ENCODE data around the gene DSEL. TPM values are rescaled to one million over a fixed set of nuclear protein-coding genes. Genes with fewer than 3 reads are reported as not detected.

Gene DSEL
- total RNA-seq = under 1 TPM; 0.10 TPM

DNA sequence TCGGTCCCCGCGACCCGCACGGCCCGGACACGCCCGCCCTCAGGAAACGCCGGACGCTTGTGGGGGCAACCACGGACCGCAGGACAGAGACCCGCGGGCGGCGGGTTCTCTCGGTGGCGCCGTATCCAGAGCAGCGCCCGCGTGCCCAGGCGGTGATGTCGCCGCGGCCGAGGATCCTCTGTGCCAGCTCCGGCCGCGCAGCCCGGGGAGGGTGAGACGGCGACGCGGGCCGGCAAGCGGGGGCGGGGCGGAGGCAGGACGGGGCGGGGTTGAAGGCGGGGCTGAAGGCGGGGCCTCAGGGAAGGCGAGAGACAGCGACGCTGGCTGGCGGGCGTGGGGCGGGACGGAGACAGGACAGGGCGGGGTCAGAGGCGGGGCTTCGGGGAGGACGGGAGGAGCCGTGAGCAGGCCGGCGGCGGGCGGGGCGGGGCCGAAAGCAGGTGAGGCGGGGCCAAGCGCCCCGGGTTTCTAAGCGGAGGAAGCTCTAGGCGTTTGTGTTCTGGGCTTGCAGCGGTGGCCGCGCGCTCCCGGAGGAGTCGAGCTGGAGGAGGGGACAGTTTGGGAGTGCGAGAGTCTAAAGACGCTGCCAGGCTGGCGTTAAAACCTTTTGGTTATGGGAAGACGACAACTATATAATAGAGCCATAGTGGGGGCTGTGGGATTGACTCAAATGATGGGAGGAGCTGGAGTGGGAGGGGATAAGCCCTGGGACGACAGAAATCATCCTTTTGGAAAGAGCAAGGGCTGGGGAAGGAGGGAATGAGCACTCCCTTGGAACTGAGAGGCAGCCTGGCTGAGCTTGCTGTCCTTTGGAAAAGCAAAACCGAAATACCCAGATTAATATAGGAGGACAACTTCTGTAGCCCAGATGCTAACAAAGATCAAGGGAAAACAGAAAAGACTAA is at the start of gene DSEL:
Gene DSEL, minus strand, starts transcription at position 182 of the 905 bp plus-strand sequence. CDS start 2,112 bp downstream, outside the sequence.
- Mint-ChIP-seq H3K36me3 (ENCODE audit: low read depth) (no peaks in the 10 kb centered on the region), H3K9me3 (no peaks in the 10 kb centered on the region), H3K27me3 (peaks cover 50% of the 10 kb centered on the region), H3K4me3 (peak within 1 kb of the TSS; percentile 83), H3K4me1 (peaks cover 15% of the 10 kb centered on the region), H3K27ac (peak within 1 kb of the TSS; percentile 46)
- ChIA-PET POLR2A (interaction anchor here (0.6 kb wide), 1 partner anchor 402 kb away, joined by 3 read pairs; no protein-coding TSS in a partner anchor), CTCF (interaction anchor here (0.9 to 1.8 kb wide), 3 partner anchors 11 to 1220 kb away, joined by 3 to 4 read pairs (median 3); no protein-coding TSS in a partner anchor)
- peak; percentile 95 for DNase-seq

- Mint-ChIP-seq H3K4me3 (no peak overlapping the region), H3K27ac (no peak overlapping the region), H3K4me1 (no peaks in the 10 kb centered on the region), H3K36me3 (ENCODE audit: low read depth) (no peaks in the 10 kb centered on the region), H3K27me3 (no peaks in the 10 kb centered on the region), H3K9me3 (no peaks in the 10 kb centered on the region)
- ChIA-PET CTCF (no interaction called here), POLR2A (no interaction called here)
- no peak for DNase-seq
Measured at GRCh38 chr18:67553437-67553836, 36.9 kb upstream of the DSEL start.

- no peak for DNase-seq
- ChIA-PET CTCF (no interaction called here), POLR2A (no interaction called here)
- Mint-ChIP-seq H3K27me3 (no peaks in the 10 kb centered on the region), H3K36me3 (ENCODE audit: low read depth) (no peaks in the 10 kb centered on the region), H3K4me3 (no peak overlapping the region), H3K9me3 (no peaks in the 10 kb centered on the region), H3K27ac (no peak overlapping the region), H3K4me1 (no peaks in the 10 kb centered on the region)
Measured at GRCh38 chr18:67550872-67551520, 34.5 kb upstream of the DSEL start.

DNA sequence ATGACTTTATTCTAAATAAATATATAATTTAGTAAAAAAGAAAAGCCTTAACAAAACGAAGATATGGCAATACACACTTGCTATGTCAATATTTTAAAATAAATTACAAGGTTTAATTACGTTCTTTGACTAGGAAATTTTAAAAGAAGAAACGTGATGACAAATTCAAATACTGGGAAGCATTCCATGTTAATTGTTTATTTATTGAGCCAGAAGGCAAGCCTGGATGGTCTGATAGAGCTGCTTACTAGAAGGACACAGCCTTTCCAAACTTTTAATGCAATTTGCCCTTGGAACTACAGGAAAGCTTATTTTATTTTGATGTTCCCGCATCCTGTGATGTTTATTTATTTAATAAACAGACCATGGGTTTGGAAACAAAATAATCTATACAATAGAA is 33.4 kb upstream of the DSEL start:
- no peak for DNase-seq
- Mint-ChIP-seq H3K27me3 (no peaks in the 10 kb centered on the region), H3K9me3 (no peaks in the 10 kb centered on the region), H3K36me3 (ENCODE audit: low read depth) (no peaks in the 10 kb centered on the region), H3K4me3 (no peak overlapping the region), H3K27ac (no peak overlapping the region), H3K4me1 (no peaks in the 10 kb centered on the region)
- POLR2A ChIA-PET = no interaction called here
- CTCF ChIA-PET = no interaction called here

- no peaks in the 10 kb centered on the region for H3K9me3 Mint-ChIP-seq
- DNase-seq = no peak
- H3K4me3 Mint-ChIP-seq = no peak overlapping the region
- H3K4me1 Mint-ChIP-seq = no peaks in the 10 kb centered on the region
- no peaks in the 10 kb centered on the region for H3K27me3 Mint-ChIP-seq
- POLR2A ChIA-PET = no interaction called here
- CTCF ChIA-PET = no interaction called here
- no peaks in the 10 kb centered on the region for H3K36me3 Mint-ChIP-seq (ENCODE audit: low read depth)
- H3K27ac Mint-ChIP-seq = no peak overlapping the region
Measured at GRCh38 chr18:67545681-67546080, 29.2 kb upstream of the DSEL start.

GRCh38 chr18:67540559-67540958 is 24.0 kb upstream of the DSEL start:
- Mint-ChIP-seq H3K4me1 (no peaks in the 10 kb centered on the region), H3K36me3 (ENCODE audit: low read depth) (no peaks in the 10 kb centered on the region), H3K27me3 (no peaks in the 10 kb centered on the region), H3K27ac (no peak overlapping the region), H3K9me3 (no peaks in the 10 kb centered on the region), H3K4me3 (no peak overlapping the region)
- ChIA-PET CTCF (no interaction called here), POLR2A (no interaction called here)
- DNase-seq = no peak

DNA sequence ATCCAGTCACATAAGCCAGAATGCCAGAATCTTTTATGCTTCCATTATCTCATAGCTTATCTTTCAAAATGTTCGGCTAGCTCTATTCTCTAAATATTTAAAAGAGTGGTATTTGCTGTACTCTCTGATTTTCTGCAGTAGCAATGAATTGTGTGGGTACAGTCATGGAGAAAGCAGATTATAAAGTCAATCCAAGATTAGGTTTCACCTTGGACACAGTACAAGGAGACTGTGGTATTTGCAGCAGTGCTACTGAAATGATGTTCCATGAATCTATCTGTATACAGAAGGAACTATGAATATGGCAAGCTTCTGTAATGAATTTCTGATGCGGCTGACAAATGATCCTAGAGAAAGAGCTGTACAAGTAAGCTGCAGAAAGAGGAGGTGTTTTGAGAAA is 15.4 kb upstream of the DSEL start:
- Mint-ChIP-seq H3K4me1 (no peaks in the 10 kb centered on the region), H3K4me3 (no peak overlapping the region), H3K27ac (no peak overlapping the region), H3K9me3 (no peaks in the 10 kb centered on the region), H3K36me3 (ENCODE audit: low read depth) (no peaks in the 10 kb centered on the region), H3K27me3 (peaks cover 2% of the 10 kb centered on the region)
- CTCF ChIA-PET = interaction anchor here (1.2 kb wide), 1 partner anchor 15 kb away, joined by 3 read pairs; no protein-coding TSS in a partner anchor
- POLR2A ChIA-PET = no interaction called here
- DNase-seq = no peak

GRCh38 chr18:67525328-67526099 is 9.0 kb upstream of the DSEL start:
- Mint-ChIP-seq H3K27me3 (peaks cover 10% of the 10 kb centered on the region), H3K4me1 (no peaks in the 10 kb centered on the region), H3K36me3 (ENCODE audit: low read depth) (no peaks in the 10 kb centered on the region), H3K4me3 (no peak overlapping the region), H3K9me3 (no peaks in the 10 kb centered on the region), H3K27ac (no peak overlapping the region)
- CTCF ChIA-PET = interaction anchor here (1.2 kb wide), 1 partner anchor 12 kb away, joined by 4 read pairs; no protein-coding TSS in a partner anchor
- no peak for DNase-seq
- POLR2A ChIA-PET = no interaction called here

DNA sequence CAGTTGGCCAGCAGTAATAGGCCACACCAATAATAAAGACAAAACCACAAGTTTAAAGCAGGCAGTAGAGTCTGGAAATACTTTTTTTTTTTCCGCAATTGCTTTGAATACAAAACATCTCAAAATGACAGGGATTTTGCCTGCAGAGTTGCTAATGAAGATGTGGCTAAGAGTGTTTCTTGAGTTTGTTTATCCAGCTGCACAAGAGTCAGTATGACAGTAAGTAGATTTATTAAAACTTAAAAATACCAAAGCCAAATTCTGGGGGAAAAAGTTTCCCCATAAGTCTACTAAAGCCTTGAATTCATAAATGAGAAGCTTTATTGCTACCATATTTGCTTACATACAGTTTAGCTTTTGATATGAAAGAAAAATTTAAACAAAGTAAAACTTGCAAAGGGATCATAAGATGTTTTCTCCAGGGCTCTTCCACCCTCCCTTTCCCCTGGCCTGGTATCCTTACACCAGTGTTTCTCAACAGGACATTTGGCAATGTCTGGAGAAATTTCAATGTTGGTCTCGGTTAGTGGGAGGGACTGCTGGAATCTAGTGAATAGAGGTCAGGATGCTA is 3.9 kb upstream of the DSEL start:
- Mint-ChIP-seq H3K4me1 (peaks cover 12% of the 10 kb centered on the region), H3K27me3 (peaks cover 44% of the 10 kb centered on the region), H3K4me3 (no peak overlapping the region), H3K36me3 (ENCODE audit: low read depth) (no peaks in the 10 kb centered on the region), H3K9me3 (no peaks in the 10 kb centered on the region), H3K27ac (no peak overlapping the region)
- DNase-seq = no peak
- ChIA-PET CTCF (no interaction called here), POLR2A (no interaction called here)

- peaks cover 15% of the 10 kb centered on the region for H3K4me1 Mint-ChIP-seq
- H3K27me3 Mint-ChIP-seq = peaks cover 51% of the 10 kb centered on the region
- DNase-seq = no peak
- H3K9me3 Mint-ChIP-seq = no peaks in the 10 kb centered on the region
- no peak overlapping the region for H3K4me3 Mint-ChIP-seq
- no peaks in the 10 kb centered on the region for H3K36me3 Mint-ChIP-seq (ENCODE audit: low read depth)
- ChIA-PET POLR2A (no interaction called here), CTCF (no interaction called here)
- no peak overlapping the region for H3K27ac Mint-ChIP-seq
Measured at GRCh38 chr18:67519592-67519991, 3.1 kb upstream of the DSEL start.

DNA sequence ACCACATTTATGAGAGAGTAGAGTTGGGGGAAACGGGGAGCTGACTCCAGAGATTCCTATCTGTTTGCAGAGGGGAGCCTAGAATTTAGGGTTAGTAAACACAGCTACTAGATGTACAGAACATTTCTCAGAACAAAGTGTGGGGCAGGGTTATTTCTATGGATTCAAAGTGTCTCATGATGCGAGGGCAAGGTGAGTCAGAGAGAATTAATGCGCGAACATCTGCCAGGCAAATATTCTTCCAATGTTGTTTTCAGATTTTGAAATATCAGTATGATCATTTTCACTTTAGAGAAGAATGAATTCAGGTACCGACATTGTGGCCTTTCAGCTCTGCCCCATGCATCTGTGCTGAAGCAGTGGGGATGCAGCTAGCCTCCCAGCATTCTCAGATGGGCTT is 2.0 kb upstream of the DSEL start:
- H3K4me1 Mint-ChIP-seq = peaks cover 15% of the 10 kb centered on the region
- DNase-seq = no peak
- ChIA-PET CTCF (no interaction called here), POLR2A (no interaction called here)
- no peaks in the 10 kb centered on the region for H3K36me3 Mint-ChIP-seq (ENCODE audit: low read depth)
- H3K4me3 Mint-ChIP-seq = no peak overlapping the region
- no peaks in the 10 kb centered on the region for H3K9me3 Mint-ChIP-seq
- H3K27me3 Mint-ChIP-seq = peaks cover 56% of the 10 kb centered on the region
- H3K27ac Mint-ChIP-seq = no peak overlapping the region

GRCh38 chr18:67517444-67517765 is 885 bp upstream of the DSEL start:
- H3K4me1 Mint-ChIP-seq = peaks cover 15% of the 10 kb centered on the region
- H3K27ac Mint-ChIP-seq = no peak overlapping the region
- POLR2A ChIA-PET = no interaction called here
- peak overlapping the region; percentile 83 for H3K4me3 Mint-ChIP-seq
- no peaks in the 10 kb centered on the region for H3K9me3 Mint-ChIP-seq
- H3K27me3 Mint-ChIP-seq = peaks cover 50% of the 10 kb centered on the region
- no peak for DNase-seq
- CTCF ChIA-PET = interaction anchor here (0.9 to 1.8 kb wide), 3 partner anchors 10 to 1220 kb away, joined by 3 to 4 read pairs (median 3); no protein-coding TSS in a partner anchor
- H3K36me3 Mint-ChIP-seq (ENCODE audit: low read depth) = no peaks in the 10 kb centered on the region

Measured in activated CD4-positive, alpha-beta T cell treated with anti-CD3 and anti-CD28 coated beads, Interleukin-2, amount 10 ng/mL, durations not matched to agents 7 days and 5 days (primary cell).